HG03558 (cell line): ENCODE measurements around the gene SUSD2.
"Not testable (repeated sequence)": the region's sequence is repeated elsewhere in the genome, so short reads cannot be mapped to it uniquely, and the experiment has no call there.

Experiments used
- ATAC-seq: cut with Tn5 transposase; IDR thresholded peaks from one replicate; pipeline ENCODE4 v1.9.1; 2021; ENCODE audit warnings: moderate number of reproducible peaks; ENCODE audit not compliant: unreplicated experiment; ENCODE audit errors: extremely low read depth

Gene SUSD2

GRCh38 chr22:24186352-24186740 lies 5.1 kb downstream of the SUSD2 start:
- ATAC-seq: no peak

DNA sequence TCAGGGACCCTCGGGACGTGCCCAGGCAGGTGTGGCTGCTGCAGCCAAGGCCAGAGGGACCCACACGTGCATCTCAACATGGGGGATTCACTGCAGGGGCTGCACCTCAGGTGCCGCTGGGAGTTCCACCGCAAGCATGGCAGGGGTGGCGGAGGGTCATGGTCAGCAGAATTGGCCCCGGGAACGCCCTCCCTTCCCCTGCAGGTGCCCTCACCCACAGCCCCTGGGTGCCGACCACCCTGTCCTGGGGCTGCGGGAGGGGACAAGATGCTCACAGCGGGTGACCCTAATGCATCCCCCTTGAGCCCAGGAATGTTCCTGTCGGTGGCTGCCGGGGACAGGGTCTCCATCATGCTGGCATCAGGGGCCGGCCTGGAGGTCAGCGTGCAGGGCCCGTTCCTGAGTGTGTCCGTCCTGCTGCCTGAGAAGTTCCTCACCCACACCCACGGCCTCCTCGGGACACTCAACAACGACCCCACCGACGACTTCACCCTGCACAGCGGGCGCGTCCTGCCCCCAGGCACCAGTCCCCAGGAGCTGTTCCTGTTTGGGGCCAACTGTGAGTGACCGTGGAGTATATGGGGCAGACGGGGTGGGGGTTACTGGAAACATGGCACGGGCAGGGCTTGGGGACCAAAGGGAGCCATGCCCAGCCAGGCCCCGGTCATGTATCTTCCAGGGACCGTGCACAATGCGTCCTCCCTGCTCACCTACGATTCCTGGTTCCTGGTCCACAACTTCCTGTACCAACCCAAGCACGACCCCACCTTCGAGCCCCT lies 5.8 kb downstream of the SUSD2 start:
- ATAC-seq: no peak

DNA sequence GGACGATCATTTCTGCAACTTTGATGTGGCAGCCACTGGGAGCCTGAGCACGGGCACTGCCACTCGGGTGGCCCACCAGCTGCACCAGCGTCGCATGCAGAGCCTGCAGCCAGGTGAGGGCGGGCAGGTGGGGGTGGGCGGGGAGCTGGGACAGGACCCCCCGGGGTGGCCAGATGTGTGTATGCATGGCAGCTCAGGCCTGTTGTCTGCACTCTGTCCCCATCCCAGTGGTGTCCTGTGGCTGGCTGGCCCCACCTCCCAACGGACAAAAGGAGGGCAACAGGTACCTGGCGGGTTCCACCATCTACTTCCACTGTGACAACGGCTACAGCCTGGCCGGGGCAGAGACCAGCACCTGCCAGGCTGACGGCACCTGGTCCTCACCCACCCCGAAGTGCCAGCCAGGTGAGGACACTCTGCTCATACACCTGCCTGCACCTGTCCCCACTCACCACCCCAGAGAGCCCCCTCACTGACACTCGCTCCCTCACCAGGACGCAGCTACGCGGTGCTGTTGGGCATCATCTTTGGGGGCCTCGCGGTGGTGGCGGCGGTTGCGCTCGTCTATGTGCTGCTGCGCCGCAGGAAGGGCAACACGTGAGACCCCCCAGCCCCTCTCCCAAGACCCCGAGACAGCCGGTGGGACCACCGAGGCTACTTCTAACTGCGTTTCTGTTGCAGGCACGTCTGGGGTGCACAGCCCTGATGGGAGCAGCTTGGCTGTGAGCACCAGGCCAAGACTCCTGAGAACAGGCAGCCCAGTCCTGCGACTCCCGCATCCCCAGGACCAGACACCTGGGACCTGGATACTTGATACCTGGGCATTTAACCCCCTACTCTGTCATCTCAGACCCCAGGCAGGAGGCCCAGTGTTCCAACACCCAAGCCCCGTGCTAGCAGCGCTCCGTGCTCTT lies 6.7 kb downstream of the SUSD2 start:
- no peak for ATAC-seq

- no peak for ATAC-seq
Observed at GRCh38 chr22:24188705-24189248, 7.5 kb downstream of the SUSD2 start.

DNA sequence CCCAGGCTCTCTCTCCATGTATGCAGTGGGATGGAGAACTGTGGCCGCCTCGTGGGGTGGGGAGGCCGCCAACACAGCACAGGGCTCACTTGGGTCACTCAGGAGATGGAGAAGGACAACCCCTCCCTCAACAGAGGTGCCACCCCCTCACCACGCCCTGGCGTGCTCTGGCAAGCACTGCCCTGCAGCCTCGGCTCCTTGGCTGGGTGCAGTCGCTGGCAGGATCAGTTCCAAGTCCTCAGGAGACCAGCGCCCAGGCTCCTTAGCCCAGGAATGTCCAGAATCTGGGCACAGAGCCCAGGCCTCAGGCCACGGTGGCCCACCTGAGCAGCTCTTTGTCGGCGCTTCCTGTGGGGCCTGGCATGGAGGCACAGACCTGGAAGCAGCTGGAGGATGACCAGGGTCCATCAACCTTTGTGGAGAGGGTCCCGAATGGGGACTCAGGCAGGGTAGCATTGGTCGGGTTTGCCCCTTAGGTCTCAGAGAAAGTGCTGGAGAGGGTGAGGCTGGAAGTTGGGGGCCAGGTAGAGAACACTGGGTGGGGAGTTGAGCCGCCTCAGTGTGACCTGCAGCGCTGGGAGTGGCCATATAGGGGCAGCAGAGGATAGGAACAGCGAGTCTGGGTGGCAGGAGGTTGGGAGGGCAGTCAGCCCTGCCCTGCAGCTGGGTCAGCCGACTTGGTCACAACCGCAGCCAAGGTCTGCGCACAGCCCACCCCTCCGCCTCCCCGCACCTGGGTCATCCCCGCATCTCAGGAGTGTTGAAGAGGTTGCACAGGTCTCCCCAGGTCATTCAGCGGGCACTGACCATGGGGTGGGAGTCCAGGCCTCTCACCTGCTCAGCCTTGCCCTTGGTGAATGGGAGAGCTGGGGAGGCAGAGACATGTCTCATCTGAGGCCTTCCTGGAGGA lies 8.2 kb downstream of the SUSD2 start:
- ATAC-seq: no peak

- ATAC-seq: no peak
Observed at GRCh38 chr22:24190159-24190540, 8.9 kb downstream of the SUSD2 start.

GRCh38 chr22:24190596-24191208 lies 9.4 kb downstream of the SUSD2 start:
- no peak for ATAC-seq

GRCh38 chr22:24191381-24191841 lies 10.1 kb downstream of the SUSD2 start:
- ATAC-seq: no peak

DNA sequence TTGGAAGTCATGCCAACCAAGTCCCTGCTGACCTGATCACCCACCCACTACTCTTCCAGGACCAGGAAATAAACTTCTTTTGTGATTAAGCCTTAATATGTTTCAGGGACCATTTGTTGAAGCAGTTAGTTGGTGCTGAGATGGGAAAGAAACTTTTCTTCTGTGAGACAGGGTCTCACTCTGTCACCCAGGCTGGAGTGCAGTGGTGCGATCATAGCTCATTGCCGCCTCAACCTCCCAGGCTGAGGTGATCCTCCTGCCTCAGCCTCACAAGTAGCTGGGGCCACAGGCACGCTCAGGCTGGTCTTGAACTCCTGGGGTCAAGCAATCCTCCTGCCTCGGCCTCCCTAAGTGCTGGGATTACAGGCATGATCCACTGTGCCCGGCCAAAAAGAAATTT lies 10.6 kb downstream of the SUSD2 start:
- ATAC-seq: no peak

DNA sequence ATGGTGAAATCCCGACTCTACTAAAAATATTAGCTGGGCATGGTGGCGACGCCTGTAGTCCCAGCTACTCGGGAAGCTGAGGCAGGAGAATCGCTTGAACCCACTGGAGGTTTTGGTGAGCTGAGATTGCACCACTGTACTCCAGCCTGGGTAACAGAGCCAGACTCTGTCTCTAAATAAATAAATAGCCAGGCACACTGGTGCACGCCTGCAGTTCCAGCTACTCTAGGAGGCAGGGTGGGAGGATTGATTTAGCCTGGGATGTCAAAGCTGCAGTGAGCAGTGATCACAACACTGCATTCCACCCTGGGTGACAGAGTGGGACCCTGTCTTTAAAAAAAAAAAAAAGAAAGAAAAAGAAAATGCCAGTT lies 17.4 kb downstream of the SUSD2 start:
- no peak for ATAC-seq

- ATAC-seq: no peak
Observed at GRCh38 chr22:24200619-24201212, 19.4 kb downstream of the SUSD2 start.

DNA sequence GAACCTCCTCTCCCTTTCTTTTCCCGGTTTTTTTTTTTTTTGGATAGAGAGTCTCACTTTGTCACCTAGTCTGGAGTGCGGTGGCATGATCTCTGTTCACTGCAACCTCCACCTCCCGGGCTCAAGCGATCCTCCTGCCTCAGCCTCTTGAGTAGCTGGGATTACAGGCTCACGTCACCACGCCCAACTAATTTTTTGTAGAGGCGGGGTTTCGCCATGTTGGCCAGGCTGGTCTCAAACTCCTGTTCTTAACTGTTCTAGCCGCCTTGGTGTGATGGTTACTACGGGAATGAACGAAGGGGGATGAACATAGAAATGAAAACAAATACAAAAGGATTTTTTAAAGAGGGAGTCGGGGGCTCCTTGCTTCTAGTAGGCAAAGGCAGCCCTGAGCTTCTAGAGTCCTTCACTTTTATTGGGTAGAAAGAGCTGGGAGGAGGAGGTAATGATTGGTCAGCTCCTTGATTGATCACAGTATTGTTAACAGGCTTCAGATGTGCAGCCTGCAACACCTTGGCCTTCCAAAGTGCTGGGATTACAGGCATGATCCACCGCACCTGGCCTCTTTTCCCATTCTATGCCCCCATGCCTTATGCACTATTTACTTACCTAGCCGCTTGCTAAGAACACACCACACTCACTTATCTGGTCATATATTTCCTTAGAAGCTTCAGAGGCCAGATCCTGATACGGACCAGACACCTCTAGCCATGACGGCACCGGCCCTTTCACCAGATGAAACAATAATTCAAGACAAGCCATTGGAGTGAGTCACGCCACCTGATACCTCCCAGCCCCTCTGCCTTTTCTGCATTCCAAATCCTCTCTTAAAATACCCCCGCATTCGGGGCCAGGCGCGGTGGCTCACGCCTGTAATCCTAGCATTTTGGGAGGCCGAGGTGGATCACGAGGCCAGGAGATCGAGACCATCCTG lies 20.7 kb downstream of the SUSD2 start:
- no peak for ATAC-seq

DNA sequence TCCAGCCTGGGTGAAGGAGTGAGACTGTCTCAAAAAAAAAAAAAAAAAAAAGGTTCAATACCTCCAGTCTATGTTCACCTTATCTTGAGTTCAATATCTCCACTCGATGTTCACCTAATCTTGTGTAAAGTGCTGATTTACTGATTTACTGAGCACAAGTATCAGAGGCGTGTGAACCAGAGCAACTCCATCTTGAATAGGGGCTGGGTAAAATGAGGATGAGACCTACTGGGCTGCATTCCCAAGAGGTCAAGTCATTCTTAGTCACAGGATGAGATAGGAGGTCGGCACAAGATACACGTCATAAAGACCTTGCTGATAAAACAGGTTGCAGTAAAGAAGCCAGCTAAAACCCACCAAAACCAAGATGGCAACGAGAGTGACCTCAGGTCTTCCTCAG lies 22.6 kb downstream of the SUSD2 start:
- not testable (repeated sequence) for ATAC-seq

GRCh38 chr22:24205438-24206195 lies 24.3 kb downstream of the SUSD2 start:
- no peak for ATAC-seq

GRCh38 chr22:24206460-24207263 lies 25.4 kb downstream of the SUSD2 start:
- ATAC-seq: not testable (repeated sequence)

DNA sequence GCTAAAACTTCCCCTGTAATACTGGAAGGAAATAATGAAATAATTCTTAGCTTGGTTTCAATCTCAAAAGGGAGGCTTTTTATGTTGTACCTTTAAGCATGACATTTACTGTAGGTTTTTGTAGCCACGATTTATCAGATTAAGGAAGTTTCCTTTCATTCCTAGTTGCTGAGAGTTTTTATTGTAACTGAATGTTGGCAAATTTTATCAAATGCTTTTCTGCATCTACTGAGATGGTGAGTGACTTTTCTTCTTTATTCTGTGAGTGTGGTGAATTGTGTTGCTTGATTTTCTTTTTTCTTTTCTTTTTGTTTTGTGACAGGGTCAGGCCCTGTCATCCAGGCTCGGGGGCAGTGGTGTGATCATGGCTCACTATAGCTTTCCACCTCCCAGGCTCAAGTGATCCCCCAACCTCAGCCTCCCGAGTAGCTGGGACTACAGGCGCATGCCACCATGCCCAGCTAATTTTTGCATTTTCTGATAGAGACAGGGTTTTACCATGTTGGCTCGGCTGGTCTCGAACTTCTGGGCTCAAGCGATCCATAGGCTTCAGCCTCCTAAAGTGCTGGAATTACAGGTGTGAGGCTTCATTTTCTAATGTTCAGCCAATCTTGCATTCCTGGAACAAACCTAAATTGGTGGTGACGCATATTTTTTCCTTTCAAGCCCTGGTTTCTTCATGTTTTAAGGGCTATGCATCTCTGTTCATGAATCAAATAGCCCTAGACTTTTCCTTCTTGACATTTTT lies 26.2 kb downstream of the SUSD2 start:
- ATAC-seq: no peak
